ENCODE measurements around the gene CDH9. TPM values are rescaled to one million over a fixed set of nuclear protein-coding genes. Genes with fewer than 3 reads are reported as not detected.
"Not testable (repeated sequence)": the region's sequence is repeated elsewhere in the genome, so short reads cannot be mapped to it uniquely, and the experiment has no call there.

Gene CDH9
- polyA plus RNA-seq, 2 donors, result not detected

- no peaks in the 10 kb centered on the region for H3K27me3 ChIP-seq (ENCODE audit: control insufficient read depth in 1 of 2, insufficient read depth in 2 of 2, low read length in 2 of 2)
- H3K4me3 ChIP-seq (ENCODE audit: low read depth in 1 of 2, low read length in 2 of 2), result no peak overlapping the region
- H3K36me3 ChIP-seq (ENCODE audit: control insufficient read depth in 2 of 2, insufficient read depth in 2 of 2, low read length in 1 of 2), result no peaks in the 10 kb centered on the region
- no peaks in the 10 kb centered on the region for H3K9me3 ChIP-seq (ENCODE audit: control insufficient read depth in 2 of 2, insufficient read depth in 1 of 2, low read depth in 1 of 2, low read length in 1 of 2)
- WGBS, 2 donors, result 49% methylated on average over 4 of the region's 4 CpGs
- H3K4me1 ChIP-seq (ENCODE audit: control insufficient read depth in 2 of 2, insufficient read depth in 2 of 2, low read length in 1 of 2), result no peaks in the 10 kb centered on the region
- H3K27ac ChIP-seq (ENCODE audit: low read depth in 2 of 2, low read length in 1 of 2), result no peak overlapping the region
Measured at GRCh38 chr5:26864061-26864460, 174.3 kb downstream of the CDH9 start.

- Histone ChIP-seq H3K4me1 (ENCODE audit: control insufficient read depth in 2 of 2, insufficient read depth in 2 of 2, low read length in 1 of 2) (no peaks in the 10 kb centered on the region), H3K27ac (ENCODE audit: low read depth in 2 of 2, low read length in 1 of 2) (no peak overlapping the region), H3K9me3 (ENCODE audit: control insufficient read depth in 2 of 2, insufficient read depth in 1 of 2, low read depth in 1 of 2, low read length in 1 of 2) (peaks cover 4 to 8% of the 10 kb centered on the region in 2 donors), H3K27me3 (ENCODE audit: control insufficient read depth in 1 of 2, insufficient read depth in 2 of 2, low read length in 2 of 2) (peaks cover 0 to 2% of the 10 kb centered on the region in 2 donors), H3K36me3 (ENCODE audit: control insufficient read depth in 2 of 2, insufficient read depth in 2 of 2, low read length in 1 of 2) (no peaks in the 10 kb centered on the region), H3K4me3 (ENCODE audit: low read depth in 1 of 2, low read length in 2 of 2) (no peak overlapping the region)
Measured at GRCh38 chr5:26856238-26856637, 182.1 kb downstream of the CDH9 start.

- WGBS, 2 donors, result 86% methylated on average over 8 of the region's 8 CpGs
- H3K27ac ChIP-seq (ENCODE audit: low read depth in 2 of 2, low read length in 1 of 2); H3K27me3 ChIP-seq (ENCODE audit: control insufficient read depth in 1 of 2, insufficient read depth in 2 of 2, low read length in 2 of 2); H3K9me3 ChIP-seq (ENCODE audit: control insufficient read depth in 2 of 2, insufficient read depth in 1 of 2, low read depth in 1 of 2, low read length in 1 of 2); H3K4me1 ChIP-seq (ENCODE audit: control insufficient read depth in 2 of 2, insufficient read depth in 2 of 2, low read length in 1 of 2); H3K36me3 ChIP-seq (ENCODE audit: control insufficient read depth in 2 of 2, insufficient read depth in 2 of 2, low read length in 1 of 2); H3K4me3 ChIP-seq (ENCODE audit: low read depth in 1 of 2, low read length in 2 of 2): not testable (repeated sequence)
Measured at GRCh38 chr5:26852450-26852849, 185.9 kb downstream of the CDH9 start.

GRCh38 chr5:26847041-26847736 is 191.2 kb downstream of the CDH9 start:
- Histone ChIP-seq H3K27me3 (ENCODE audit: control insufficient read depth in 1 of 2, insufficient read depth in 2 of 2, low read length in 2 of 2) (no peaks in the 10 kb centered on the region), H3K36me3 (ENCODE audit: control insufficient read depth in 2 of 2, insufficient read depth in 2 of 2, low read length in 1 of 2) (no peaks in the 10 kb centered on the region), H3K9me3 (ENCODE audit: control insufficient read depth in 2 of 2, insufficient read depth in 1 of 2, low read depth in 1 of 2, low read length in 1 of 2) (no peaks in the 10 kb centered on the region), H3K4me3 (ENCODE audit: low read depth in 1 of 2, low read length in 2 of 2) (no peak overlapping the region), H3K4me1 (ENCODE audit: control insufficient read depth in 2 of 2, insufficient read depth in 2 of 2, low read length in 1 of 2) (no peaks in the 10 kb centered on the region), H3K27ac (ENCODE audit: low read depth in 2 of 2, low read length in 1 of 2) (no peak overlapping the region)
- WGBS, 2 donors, result 79 to 83% methylated on average over 14 of the region's 14 CpGs

GRCh38 chr5:26843677-26844076 is 194.7 kb downstream of the CDH9 start:
- 82 to 83% methylated on average over 2 of the region's 2 CpGs for WGBS, 2 donors
- no peaks in the 10 kb centered on the region for H3K9me3 ChIP-seq (ENCODE audit: control insufficient read depth in 2 of 2, insufficient read depth in 1 of 2, low read depth in 1 of 2, low read length in 1 of 2)

GRCh38 chr5:26833596-26833995 is 204.8 kb downstream of the CDH9 start:
- no peak overlapping the region for H3K27ac ChIP-seq (ENCODE audit: low read depth in 2 of 2, low read length in 1 of 2)
- H3K27me3 ChIP-seq (ENCODE audit: control insufficient read depth in 1 of 2, insufficient read depth in 2 of 2, low read length in 2 of 2), result no peaks in the 10 kb centered on the region
- no peaks in the 10 kb centered on the region for H3K4me1 ChIP-seq (ENCODE audit: control insufficient read depth in 2 of 2, insufficient read depth in 2 of 2, low read length in 1 of 2)
- H3K4me3 ChIP-seq (ENCODE audit: low read depth in 1 of 2, low read length in 2 of 2), result no peak overlapping the region
- no peaks in the 10 kb centered on the region for H3K9me3 ChIP-seq (ENCODE audit: control insufficient read depth in 2 of 2, insufficient read depth in 1 of 2, low read depth in 1 of 2, low read length in 1 of 2)
- WGBS, 2 donors, result 79 to 83% methylated on average over 3 of the region's 3 CpGs
- H3K36me3 ChIP-seq (ENCODE audit: control insufficient read depth in 2 of 2, insufficient read depth in 2 of 2, low read length in 1 of 2), result no peaks in the 10 kb centered on the region

More at GRCh38 chr5:26843677-26844076, 194.7 kb downstream of the CDH9 start:
- Histone ChIP-seq H3K27ac (ENCODE audit: low read depth in 2 of 2, low read length in 1 of 2) (no peak overlapping the region), H3K27me3 (ENCODE audit: control insufficient read depth in 1 of 2, insufficient read depth in 2 of 2, low read length in 2 of 2) (no peaks in the 10 kb centered on the region), H3K36me3 (ENCODE audit: control insufficient read depth in 2 of 2, insufficient read depth in 2 of 2, low read length in 1 of 2) (no peaks in the 10 kb centered on the region), H3K4me1 (ENCODE audit: control insufficient read depth in 2 of 2, insufficient read depth in 2 of 2, low read length in 1 of 2) (no peaks in the 10 kb centered on the region), H3K4me3 (ENCODE audit: low read depth in 1 of 2, low read length in 2 of 2) (no peak overlapping the region)

All from esophagus (tissue), 2 donors.